Measurements from ENCODE around the gene CRELD1. TPM values are rescaled to one million over a fixed set of nuclear protein-coding genes. Genes with fewer than 3 reads are reported as not detected.

Gene CRELD1
- total RNA-seq, 5 donors from 2014 or later (not counting 1 experiment from before 2014, with no cell fraction given), result 23.0 to 55.2 (median 48.0) TPM

GRCh38 chr3:9902372-9903237 lies 31.0 kb upstream of the CRELD1 start, which contains the start of gene IL17RE:
Gene IL17RE (plus strand): TSS chr3:9902848. CDS start chr3:9902933, 85 bp downstream.
- 70% methylated on average over 8 of the region's 13 CpGs for WGBS (ENCODE audit: insufficient coverage)
- DNase-seq, result peak in 2 of 35 experiments; percentile 14 to 28
- Histone ChIP-seq H3K36me3 (ENCODE audit: control insufficient read depth in 2 of 2, extremely low read depth in 1 of 2, insufficient read depth in 1 of 2, low read length in 1 of 2) (no peaks in the 10 kb centered on the region), H3K4me3 (ENCODE audit: control insufficient read depth in 1 of 2, extremely low read depth in 1 of 2, low read length in 1 of 2) (peak within 1 kb of the TSS in 1 of 2 donors; percentile 26), H3K4me1 (ENCODE audit: control insufficient read depth in 1 of 2, extremely low read depth in 1 of 2, insufficient read depth in 2 of 2, low read length in 2 of 2) (peaks cover 8 to 21% of the 10 kb centered on the region in 2 experiments), H3K27ac (ENCODE audit: low read length) (peak within 1 kb of the TSS; percentile 11), H3K27me3 (replicated peaks in 1 of 2; ENCODE audit: control insufficient read depth in 2 of 2, extremely low read depth in 1 of 2, insufficient read depth in 2 of 2, low read length in 1 of 2) (peaks cover 0 to 2% of the 10 kb centered on the region in 2 experiments), H3K9me3 (no peaks in the 10 kb centered on the region)
- ChIA-PET CTCF (interaction anchor here (0.6 to 0.9 kb wide), 2 partner anchors 30 to 337 kb away, joined by 4 to 7 read pairs; no protein-coding TSS in a partner anchor), POLR2A (interaction anchor here (0.7 to 1.0 kb wide), 3 partner anchors 9 to 31 kb away, joined by 3 to 5 read pairs (median 3); partner anchors contain the start of gene CRELD1 (in 1 of the 2))
- ATAC-seq (replicated peaks in 1 of 4), result peak in 3 of 4 experiments; percentile 31 to 67 (median 61)
- Mint-ChIP-seq H3K4me1 (peaks cover 24 to 39% (median 27%) of the 10 kb centered on the region in 3 donors), H3K36me3 (no peaks in the 10 kb centered on the region), H3K27ac (peak within 1 kb of the TSS; percentile 77 to 79), H3K4me3 (peak within 1 kb of the TSS; percentile 45 to 50 (median 47)), H3K9me3 (no peaks in the 10 kb centered on the region), H3K27me3 (no peaks in the 10 kb centered on the region)

- Mint-ChIP-seq H3K27me3 (no peaks in the 10 kb centered on the region), H3K36me3 (no peaks in the 10 kb centered on the region), H3K4me1 (peaks cover 24 to 35% (median 25%) of the 10 kb centered on the region in 3 donors), H3K9me3 (no peaks in the 10 kb centered on the region), H3K4me3 (peak overlapping the region; percentile 45 to 50 (median 47)), H3K27ac (peak overlapping the region; percentile 51 to 77)
- 49% methylated on average over 2 of the region's 4 CpGs for WGBS (ENCODE audit: insufficient coverage)
- no peaks in the 10 kb centered on the region for H3K36me3 ChIP-seq (ENCODE audit: control insufficient read depth in 2 of 2, extremely low read depth in 1 of 2, insufficient read depth in 1 of 2, low read length in 1 of 2)
- H3K9me3 ChIP-seq, result no peaks in the 10 kb centered on the region
- peaks cover 8 to 21% of the 10 kb centered on the region in 2 experiments for H3K4me1 ChIP-seq (ENCODE audit: control insufficient read depth in 1 of 2, extremely low read depth in 1 of 2, insufficient read depth in 2 of 2, low read length in 2 of 2)
- ATAC-seq (replicated peaks in 1 of 4), result peak in 1 of 4 experiments; percentile 26
- H3K27ac ChIP-seq (ENCODE audit: low read length), result peak overlapping the region; percentile 11
- ChIA-PET CTCF (interaction anchor here in 1 of 2 donors (0.6 kb wide), 1 partner anchor 337 kb away, joined by 7 read pairs; no protein-coding TSS in a partner anchor), POLR2A (interaction anchor here (0.7 to 1.0 kb wide), 2 partner anchors 10 to 30 kb away, joined by 3 to 5 read pairs; partner anchors contain the start of gene CRELD1 (in 1 of the 2))
- H3K4me3 ChIP-seq (ENCODE audit: control insufficient read depth in 1 of 2, extremely low read depth in 1 of 2, low read length in 1 of 2), result peak overlapping the region in 1 of 2 donors; percentile 26
- H3K27me3 ChIP-seq (replicated peaks in 1 of 2; ENCODE audit: control insufficient read depth in 2 of 2, extremely low read depth in 1 of 2, insufficient read depth in 2 of 2, low read length in 1 of 2), result peaks cover 0 to 2% of the 10 kb centered on the region in 2 experiments
- DNase-seq, result no peak
These were observed 30.4 kb upstream of the CRELD1 start for GRCh38 chr3:9903238-9903624.

GRCh38 chr3:9903904-9904303 lies 29.7 kb upstream of the CRELD1 start:
- Mint-ChIP-seq H3K4me1 (peaks cover 24 to 32% (median 24%) of the 10 kb centered on the region in 3 donors), H3K4me3 (no peak overlapping the region), H3K9me3 (no peaks in the 10 kb centered on the region), H3K27ac (no peak overlapping the region), H3K27me3 (no peaks in the 10 kb centered on the region), H3K36me3 (no peaks in the 10 kb centered on the region)
- DNase-seq, result no peak
- CTCF ChIA-PET, result no interaction called here
- Histone ChIP-seq H3K9me3 (no peaks in the 10 kb centered on the region), H3K36me3 (ENCODE audit: control insufficient read depth in 2 of 2, extremely low read depth in 1 of 2, insufficient read depth in 1 of 2, low read length in 1 of 2) (no peaks in the 10 kb centered on the region), H3K27ac (ENCODE audit: low read length) (no peak overlapping the region), H3K27me3 (replicated peaks in 1 of 2; ENCODE audit: control insufficient read depth in 2 of 2, extremely low read depth in 1 of 2, insufficient read depth in 2 of 2, low read length in 1 of 2) (peaks cover 0 to 2% of the 10 kb centered on the region in 2 experiments), H3K4me1 (ENCODE audit: control insufficient read depth in 1 of 2, extremely low read depth in 1 of 2, insufficient read depth in 2 of 2, low read length in 2 of 2) (peaks cover 8 to 21% of the 10 kb centered on the region in 2 experiments), H3K4me3 (ENCODE audit: control insufficient read depth in 1 of 2, extremely low read depth in 1 of 2, low read length in 1 of 2) (no peak overlapping the region)
- WGBS (ENCODE audit: insufficient coverage), result 92% methylated on average over 3 of the region's 4 CpGs
- ATAC-seq (replicated peaks in 1 of 4), result no peak
- POLR2A ChIA-PET, result interaction anchor here in 1 of 2 donors (0.6 kb wide), 1 partner anchor 111 kb away, joined by 4 read pairs; the partner anchor contains the start of gene ARPC4

GRCh38 chr3:9906480-9906879 lies 27.2 kb upstream of the CRELD1 start:
- CTCF ChIA-PET, result interaction anchor here in 1 of 2 donors (0.6 kb wide), 1 partner anchor 17 kb away, joined by 3 read pairs; no protein-coding TSS in a partner anchor
- H3K27ac ChIP-seq (ENCODE audit: low read length), result no peak overlapping the region
- Mint-ChIP-seq H3K9me3 (no peaks in the 10 kb centered on the region), H3K36me3 (no peaks in the 10 kb centered on the region), H3K4me1 (peaks cover 19 to 34% (median 20%) of the 10 kb centered on the region in 3 donors), H3K27me3 (no peaks in the 10 kb centered on the region), H3K27ac (no peak overlapping the region), H3K4me3 (no peak overlapping the region)
- no peaks in the 10 kb centered on the region for H3K9me3 ChIP-seq
- H3K36me3 ChIP-seq (ENCODE audit: control insufficient read depth in 2 of 2, extremely low read depth in 1 of 2, insufficient read depth in 1 of 2, low read length in 1 of 2), result no peaks in the 10 kb centered on the region
- H3K4me3 ChIP-seq (ENCODE audit: control insufficient read depth in 1 of 2, extremely low read depth in 1 of 2, low read length in 1 of 2), result no peak overlapping the region
- ATAC-seq (replicated peaks in 1 of 4) (no peak), DNase-seq (no peak)
- POLR2A ChIA-PET, result no interaction called here
- H3K4me1 ChIP-seq (ENCODE audit: control insufficient read depth in 1 of 2, extremely low read depth in 1 of 2, insufficient read depth in 2 of 2, low read length in 2 of 2), result peaks cover 8 to 19% of the 10 kb centered on the region in 2 experiments
- WGBS (ENCODE audit: insufficient coverage), result no CpG with 5 or more reads among the region's 5 CpGs
- H3K27me3 ChIP-seq (replicated peaks in 1 of 2; ENCODE audit: control insufficient read depth in 2 of 2, extremely low read depth in 1 of 2, insufficient read depth in 2 of 2, low read length in 1 of 2), result peaks cover 0 to 5% of the 10 kb centered on the region in 2 experiments

GRCh38 chr3:9908286-9908685 lies 25.3 kb upstream of the CRELD1 start:
- 80% methylated on average over 1 of the region's 3 CpGs for WGBS (ENCODE audit: insufficient coverage)
- H3K27ac ChIP-seq (ENCODE audit: low read length), result no peak overlapping the region

More at GRCh38 chr3:9908286-9908685, 25.3 kb upstream of the CRELD1 start:
- Mint-ChIP-seq H3K9me3 (no peaks in the 10 kb centered on the region), H3K27ac (no peak overlapping the region), H3K4me3 (no peak overlapping the region), H3K36me3 (no peaks in the 10 kb centered on the region), H3K4me1 (peaks cover 4 to 29% (median 11%) of the 10 kb centered on the region in 3 donors), H3K27me3 (no peaks in the 10 kb centered on the region)
- Histone ChIP-seq H3K36me3 (ENCODE audit: control insufficient read depth in 2 of 2, extremely low read depth in 1 of 2, insufficient read depth in 1 of 2, low read length in 1 of 2) (no peaks in the 10 kb centered on the region), H3K27me3 (replicated peaks in 1 of 2; ENCODE audit: control insufficient read depth in 2 of 2, extremely low read depth in 1 of 2, insufficient read depth in 2 of 2, low read length in 1 of 2) (peaks cover 0 to 3% of the 10 kb centered on the region in 2 experiments), H3K9me3 (no peaks in the 10 kb centered on the region), H3K4me3 (ENCODE audit: control insufficient read depth in 1 of 2, extremely low read depth in 1 of 2, low read length in 1 of 2) (no peak overlapping the region), H3K4me1 (ENCODE audit: control insufficient read depth in 1 of 2, extremely low read depth in 1 of 2, insufficient read depth in 2 of 2, low read length in 2 of 2) (peaks cover 0 to 8% of the 10 kb centered on the region in 2 experiments)
- ATAC-seq (replicated peaks in 1 of 4) (no peak), DNase-seq (no peak)
- CTCF ChIA-PET, result interaction anchor here in 1 of 2 donors (0.5 kb wide), 1 partner anchor 24 kb away, joined by 3 read pairs; no protein-coding TSS in a partner anchor
- POLR2A ChIA-PET, result interaction anchor here in 1 of 2 donors (1.0 kb wide), 1 partner anchor 18 kb away, joined by 3 read pairs; the partner anchor contains the start of gene JAGN1
